Neural cell (in vitro differentiated cells): ENCODE measurements around the gene TNFAIP3. TPM values are rescaled to one million over a fixed set of nuclear protein-coding genes. Genes with fewer than 3 reads are reported as not detected.

ENCODE experiments used
- H2AFZ ChIP-seq: fragments of 200-600, 300-800 bp; sonication (generic), shearing (Covaris generic); 2 replicates; pipeline ENCODE4 v1.6.0; 2014; ENCODE audit warnings: low read depth, mild to moderate bottlenecking, antibody characterized with exemption, low read length, moderate library complexity
- H3F3A ChIP-seq: fragments of 200-600 bp; shearing (Covaris generic); 2 replicates; pipeline ENCODE4 v1.6.1; 2016; ENCODE audit warnings: mild to moderate bottlenecking, moderate library complexity, mixed read lengths, antibody characterized with exemption, low read length; ENCODE audit not compliant: insufficient read depth, poor library complexity, severe bottlenecking
- H3K27ac ChIP-seq: fragments of 200-600, 300-800 bp; sonication (generic), shearing (Covaris generic); 2 replicates; pipeline ENCODE4 v1.5.1; 2014; ENCODE audit warnings: mild to moderate bottlenecking, low read length, moderate library complexity
- H3K27me3 ChIP-seq: fragments of 300-800, 200-600 bp; sonication (generic), shearing (Covaris generic); 2 replicates; pipeline ENCODE4 v1.6.0; 2014; ENCODE audit warnings: mild to moderate bottlenecking, low read depth, low read length, moderate library complexity; ENCODE audit not compliant: insufficient read depth
- H3K36me3 ChIP-seq: fragments of 300-800, 200-600 bp; sonication (generic), shearing (Covaris generic); 2 replicates; pipeline ENCODE4 v1.5.1; 2014; ENCODE audit warnings: mild to moderate bottlenecking, antibody characterized with exemption, low read length, moderate library complexity; ENCODE audit not compliant: insufficient read depth
- H3K4me2 ChIP-seq: fragments of 300-800, 200-600 bp; sonication (generic), shearing (Covaris generic); 2 replicates; pipeline ENCODE4 v1.6.0; 2014; ENCODE audit warnings: mild to moderate bottlenecking, low read length
- H3K4me3 ChIP-seq: fragments of 300-800, 200-600 bp; sonication (generic), shearing (Covaris generic); 2 replicates; pipeline ENCODE4 v1.5.1; 2014; ENCODE audit warnings: mild to moderate bottlenecking, low read length, moderate library complexity
- H3K79me2 ChIP-seq: fragments of 200-600 bp; shearing (Covaris generic); replicated peaks from 2 replicates; pipeline ENCODE4 v1.6.0; 2014; ENCODE audit warnings: mild to moderate bottlenecking, low read length, moderate library complexity; ENCODE audit not compliant: insufficient read depth
- H3K9ac ChIP-seq: fragments of 300-800, 200-600 bp; sonication (generic), shearing (Covaris generic); 2 replicates; pipeline ENCODE4 v1.6.1; 2016; ENCODE audit warnings: mild to moderate bottlenecking, low read length, mixed read lengths
- H3K9me2 ChIP-seq: fragments of 200-600 bp; shearing (Covaris generic); 2 replicates; pipeline ENCODE4 v1.6.1; 2016; ENCODE audit warnings: mild to moderate bottlenecking, low read length, mixed read lengths; ENCODE audit not compliant: insufficient read depth
- H3K9me3 ChIP-seq: fragments of 200-600, 300-800 bp; sonication (generic), shearing (Covaris generic); 2 replicates; pipeline ENCODE4 v1.6.1; 2016; ENCODE audit warnings: mild to moderate bottlenecking, mixed run types, low read length, moderate library complexity, mixed read lengths
- H4K20me1 ChIP-seq: fragments of 200-600 bp; shearing (Covaris generic); 2 replicates; pipeline ENCODE4 v1.6.1; 2016; ENCODE audit warnings: mild to moderate bottlenecking, mixed run types; ENCODE audit not compliant: insufficient read depth
- EP300 ChIP-seq: fragments of 450-650 bp; conservative IDR thresholded peaks from 2 replicates; pipeline ENCODE4 v1.6.1; 2014; ENCODE audit warnings: antibody characterized with exemption, mild to moderate bottlenecking, moderate library complexity; ENCODE audit not compliant: poor library complexity, severe bottlenecking
- MXI1 ChIP-seq: fragments of 450-650 bp; conservative IDR thresholded peaks from 2 replicates; pipeline ENCODE4 v1.6.1; 2014; ENCODE audit warnings: antibody characterized with exemption, mild to moderate bottlenecking; ENCODE audit not compliant: poor library complexity, severe bottlenecking
- POLR2AphosphoS5 ChIP-seq: IDR thresholded peaks from 2 replicates; pipeline ENCODE4 v1.6.1; 2012
- RAD21 ChIP-seq: fragments of 450-650 bp; conservative IDR thresholded peaks from 2 replicates; pipeline ENCODE4 v1.6.1; 2014; ENCODE audit warnings: antibody characterized with exemption, mild to moderate bottlenecking, moderate library complexity
- SMC3 ChIP-seq: fragments of 450-650 bp; conservative IDR thresholded peaks from 2 replicates; pipeline ENCODE4 v1.6.1; 2014; ENCODE audit warnings: antibody characterized with exemption, mild to moderate bottlenecking, moderate library complexity; ENCODE audit not compliant: poor library complexity
- TAF1 ChIP-seq: IDR thresholded peaks from 2 replicates; pipeline ENCODE4 v1.6.1; 2012; ENCODE audit warnings: low read depth
- polyA plus RNA-seq: library from polyadenylated mRNA; depleted of rRNA; stranded (reverse); fragments of >200 nt; gene quantifications from 2 replicates; pipeline ENCODE4 v1.2.3, GENCODE V29; 2014
- TF ChIP-seq, protein P1 (sequence below): fragments of 450-650 bp; IDR thresholded peaks from 2 replicates; pipeline ENCODE4 v1.5.1; 2014; ENCODE audit warnings: antibody characterized with exemption, mild to moderate bottlenecking, moderate library complexity; ENCODE audit not compliant: poor library complexity, severe bottlenecking
- TF ChIP-seq, protein P2 (sequence below): IDR thresholded peaks from 2 replicates; pipeline ENCODE4 v1.6.1; 2012; ENCODE audit warnings: borderline replicate concordance

TNFAIP3 gene
- polyA plus RNA-seq, 1 donor from 2014 or later, result 0.20 TPM

GRCh38 chr6:137823826-137824555, 43.1 kb upstream of the TNFAIP3 start:
- Histone ChIP-seq H3K4me3 (peak overlapping the region; percentile 52), H3K27ac (peak overlapping the region; percentile 84), H3K79me2 (no peaks in the 10 kb centered on the region), H3K9me2 (no peaks in the 10 kb centered on the region), H3K9ac (peak overlapping the region; percentile 55), H3K36me3 (no peaks in the 10 kb centered on the region), H4K20me1 (no peaks in the 10 kb centered on the region), H3K4me2 (peak overlapping the region; percentile 57), H3F3A (no peaks in the 10 kb centered on the region), H2AFZ (peak overlapping the region; percentile 48), H3K9me3 (no peaks in the 10 kb centered on the region), H3K27me3 (no peaks in the 10 kb centered on the region)
- TF ChIP-seq, protein P1, sequence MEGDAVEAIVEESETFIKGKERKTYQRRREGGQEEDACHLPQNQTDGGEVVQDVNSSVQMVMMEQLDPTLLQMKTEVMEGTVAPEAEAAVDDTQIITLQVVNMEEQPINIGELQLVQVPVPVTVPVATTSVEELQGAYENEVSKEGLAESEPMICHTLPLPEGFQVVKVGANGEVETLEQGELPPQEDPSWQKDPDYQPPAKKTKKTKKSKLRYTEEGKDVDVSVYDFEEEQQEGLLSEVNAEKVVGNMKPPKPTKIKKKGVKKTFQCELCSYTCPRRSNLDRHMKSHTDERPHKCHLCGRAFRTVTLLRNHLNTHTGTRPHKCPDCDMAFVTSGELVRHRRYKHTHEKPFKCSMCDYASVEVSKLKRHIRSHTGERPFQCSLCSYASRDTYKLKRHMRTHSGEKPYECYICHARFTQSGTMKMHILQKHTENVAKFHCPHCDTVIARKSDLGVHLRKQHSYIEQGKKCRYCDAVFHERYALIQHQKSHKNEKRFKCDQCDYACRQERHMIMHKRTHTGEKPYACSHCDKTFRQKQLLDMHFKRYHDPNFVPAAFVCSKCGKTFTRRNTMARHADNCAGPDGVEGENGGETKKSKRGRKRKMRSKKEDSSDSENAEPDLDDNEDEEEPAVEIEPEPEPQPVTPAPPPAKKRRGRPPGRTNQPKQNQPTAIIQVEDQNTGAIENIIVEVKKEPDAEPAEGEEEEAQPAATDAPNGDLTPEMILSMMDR, result no peak
- peak; percentile 90 for TF ChIP-seq EP300
- peak; percentile 62 for TF ChIP-seq POLR2AphosphoS5

- H3K9me3 ChIP-seq, result no peaks in the 10 kb centered on the region
- peak overlapping the region; percentile 84 for H3K27ac ChIP-seq
- H3K36me3 ChIP-seq, result no peaks in the 10 kb centered on the region
- peak overlapping the region; percentile 48 for H2AFZ ChIP-seq
- peak overlapping the region; percentile 52 for H3K4me3 ChIP-seq
- H3F3A ChIP-seq, result no peaks in the 10 kb centered on the region
- no peaks in the 10 kb centered on the region for H4K20me1 ChIP-seq
- peak overlapping the region; percentile 55 for H3K9ac ChIP-seq
- H3K9me2 ChIP-seq, result no peaks in the 10 kb centered on the region
- H3K4me2 ChIP-seq, result peak overlapping the region; percentile 57
- H3K79me2 ChIP-seq, result no peaks in the 10 kb centered on the region
- no peaks in the 10 kb centered on the region for H3K27me3 ChIP-seq
- peak; percentile 41 for TF ChIP-seq EP300
- TF ChIP-seq RAD21, result no peak
- TF ChIP-seq, protein P1, result no peak
- TF ChIP-seq MXI1, result no peak
These were observed 42.5 kb upstream of the TNFAIP3 start for GRCh38 chr6:137824556-137824879.

DNA sequence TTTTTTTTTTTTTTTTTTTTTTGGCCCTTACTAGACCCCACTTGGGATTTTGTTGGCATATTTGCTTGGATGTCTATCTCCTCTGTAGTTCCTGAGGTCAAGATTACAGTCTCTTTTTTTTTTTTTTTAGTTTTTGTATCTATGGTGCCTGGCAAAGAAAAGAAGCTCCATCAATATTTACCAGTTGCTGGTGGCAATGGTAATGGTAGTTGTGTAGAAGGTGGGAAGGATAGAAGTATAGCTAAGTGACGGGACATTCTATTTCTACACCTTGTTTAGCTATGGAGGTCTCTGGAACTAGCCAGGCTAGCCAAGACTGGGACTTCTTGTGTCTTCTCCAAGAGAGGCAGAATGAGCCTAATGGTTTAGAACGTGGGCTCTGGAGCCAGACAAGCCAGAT, 42.2 kb upstream of the TNFAIP3 start:
- H2AFZ ChIP-seq, result peak overlapping the region; percentile 48
- H3K9ac ChIP-seq, result peak overlapping the region; percentile 55

More for the DNA sequence above, 42.2 kb upstream of the TNFAIP3 start:
- no peaks in the 10 kb centered on the region for H4K20me1 ChIP-seq
- H3K36me3 ChIP-seq, result no peaks in the 10 kb centered on the region
- H3K9me2 ChIP-seq, result no peaks in the 10 kb centered on the region
- no peak for TF ChIP-seq RAD21
- TF ChIP-seq, protein P2, sequence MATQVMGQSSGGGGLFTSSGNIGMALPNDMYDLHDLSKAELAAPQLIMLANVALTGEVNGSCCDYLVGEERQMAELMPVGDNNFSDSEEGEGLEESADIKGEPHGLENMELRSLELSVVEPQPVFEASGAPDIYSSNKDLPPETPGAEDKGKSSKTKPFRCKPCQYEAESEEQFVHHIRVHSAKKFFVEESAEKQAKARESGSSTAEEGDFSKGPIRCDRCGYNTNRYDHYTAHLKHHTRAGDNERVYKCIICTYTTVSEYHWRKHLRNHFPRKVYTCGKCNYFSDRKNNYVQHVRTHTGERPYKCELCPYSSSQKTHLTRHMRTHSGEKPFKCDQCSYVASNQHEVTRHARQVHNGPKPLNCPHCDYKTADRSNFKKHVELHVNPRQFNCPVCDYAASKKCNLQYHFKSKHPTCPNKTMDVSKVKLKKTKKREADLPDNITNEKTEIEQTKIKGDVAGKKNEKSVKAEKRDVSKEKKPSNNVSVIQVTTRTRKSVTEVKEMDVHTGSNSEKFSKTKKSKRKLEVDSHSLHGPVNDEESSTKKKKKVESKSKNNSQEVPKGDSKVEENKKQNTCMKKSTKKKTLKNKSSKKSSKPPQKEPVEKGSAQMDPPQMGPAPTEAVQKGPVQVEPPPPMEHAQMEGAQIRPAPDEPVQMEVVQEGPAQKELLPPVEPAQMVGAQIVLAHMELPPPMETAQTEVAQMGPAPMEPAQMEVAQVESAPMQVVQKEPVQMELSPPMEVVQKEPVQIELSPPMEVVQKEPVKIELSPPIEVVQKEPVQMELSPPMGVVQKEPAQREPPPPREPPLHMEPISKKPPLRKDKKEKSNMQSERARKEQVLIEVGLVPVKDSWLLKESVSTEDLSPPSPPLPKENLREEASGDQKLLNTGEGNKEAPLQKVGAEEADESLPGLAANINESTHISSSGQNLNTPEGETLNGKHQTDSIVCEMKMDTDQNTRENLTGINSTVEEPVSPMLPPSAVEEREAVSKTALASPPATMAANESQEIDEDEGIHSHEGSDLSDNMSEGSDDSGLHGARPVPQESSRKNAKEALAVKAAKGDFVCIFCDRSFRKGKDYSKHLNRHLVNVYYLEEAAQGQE, result no peak
- no peak for TF ChIP-seq TAF1
- TF ChIP-seq SMC3, result no peak
- no peak for TF ChIP-seq MXI1
- H3K27ac ChIP-seq, result peak overlapping the region; percentile 84
- peak overlapping the region; percentile 57 for H3K4me2 ChIP-seq
- no peaks in the 10 kb centered on the region for H3K9me3 ChIP-seq
- no peaks in the 10 kb centered on the region for H3K27me3 ChIP-seq
- H3K4me3 ChIP-seq, result peak overlapping the region; percentile 52
- no peaks in the 10 kb centered on the region for H3K79me2 ChIP-seq
- no peaks in the 10 kb centered on the region for H3F3A ChIP-seq
